Endothelial cell of umbilical vein (primary cell): ENCODE data around the gene DMWD. TPM values are rescaled to one million over a fixed set of nuclear protein-coding genes. Genes with fewer than 3 reads are reported as not detected.
A peak's percentile ranks its signal among the peaks of the same experiment; 100 is the strongest.

Source experiments
- BruUV-seq: library from RNA; stranded (reverse); fragments of 400-500 nt; replicated peaks from 2 replicates; lab custom pipeline; 2021; lab: Mats Ljungman, UMichigan
- CTCF ChIA-PET: fragments of 300-600, 350-600 bp; sonication (Branson Sonifier 250); formaldehyde crosslinking; loops from one replicate; lab custom pipeline; 2021; ENCODE audit warnings: antibody characterized with exemption, inconsistent platforms; lab: Charles Lee
- POLR2A ChIA-PET: fragments of 300-600, 350-600 bp; sonication (Branson Sonifier 250); formaldehyde crosslinking; loops from one replicate; lab custom pipeline; 2021; ENCODE audit warnings: antibody characterized with exemption, inconsistent platforms; lab: Charles Lee
- DNase-seq: peaks from one replicate; pipeline ENCODE4 v3.0.0-alpha.2; 2011; ENCODE audit warnings: low read depth, low spot score
- FAIRE-seq: peaks from 2 replicates; lab custom pipeline; 2011; peaks lifted over from hg19 to GRCh38; lab: Jason Lieb, UNC
- H2AFZ ChIP-seq: 2 replicates; pipeline ENCODE4 v1.6.0; 2012; ENCODE audit warnings: low read depth, low read length, control low read depth, inconsistent platforms
- H3K27ac ChIP-seq: 2 replicates; pipeline ENCODE4 v1.5.1; 2011; ENCODE audit warnings: low read depth, mild to moderate bottlenecking, control low read depth, low read length, moderate library complexity; ENCODE audit not compliant: insufficient read depth
- H3K27me3 ChIP-seq, 2 experiments: 2 replicates each; pipeline versions ENCODE4 v1.6.0 to v1.6.1; 2011; ENCODE audit warnings: low read length in 2 of 2, mixed read lengths in 1 of 2; ENCODE audit not compliant: control insufficient read depth in 2 of 2, insufficient read depth in 2 of 2
- H3K36me3 ChIP-seq, 2 experiments: 2 replicates in 1 of 2; 3 replicates in 1 of 2; pipeline ENCODE4 v1.5.1; 2011; ENCODE audit warnings: low read length in 2 of 2, mild to moderate bottlenecking in 1 of 2, moderate library complexity in 1 of 2; ENCODE audit not compliant: control insufficient read depth in 2 of 2, insufficient read depth in 2 of 2; ENCODE audit errors: extremely low read depth in 1 of 2
- H3K4me1 ChIP-seq: 3 replicates; pipeline ENCODE4 v1.5.1; 2011; ENCODE audit warnings: mild to moderate bottlenecking, low read length; ENCODE audit not compliant: control insufficient read depth, insufficient read depth; ENCODE audit errors: extremely low read depth
- H3K4me2 ChIP-seq: 2 replicates; pipeline ENCODE4 v1.6.1; 2011; ENCODE audit warnings: low read length, control low read depth, mixed read lengths; ENCODE audit not compliant: insufficient read depth
- H3K4me3 ChIP-seq, 3 experiments: fragments of 200-600 bp in 1 of 3; sonication (generic), shearing (Covaris generic) in 1 of 3; replicated peaks in 1 of 3; 2 replicates each; pipeline ENCODE4 v1.5.1; 2011 to 2016; ENCODE audit warnings: control low read depth in 3 of 3, low read length in 3 of 3, mild to moderate bottlenecking in 2 of 3, inconsistent platforms in 1 of 3, low read depth in 1 of 3, moderate library complexity in 1 of 3; ENCODE audit not compliant: insufficient read depth in 1 of 3
- H3K79me2 ChIP-seq: 2 replicates; pipeline ENCODE4 v1.6.0; 2012; ENCODE audit warnings: low read length, inconsistent platforms; ENCODE audit not compliant: control insufficient read depth, insufficient read depth
- H3K9ac ChIP-seq: replicated peaks from 2 replicates; pipeline ENCODE3; 2011; ENCODE audit warnings: low read length, control low read depth; ENCODE audit not compliant: insufficient read depth; ENCODE audit errors: extremely low read depth
- H3K9me1 ChIP-seq: replicated peaks from 3 replicates; pipeline ENCODE4 v1.6.0; 2011; ENCODE audit warnings: mild to moderate bottlenecking, low read length; ENCODE audit not compliant: control insufficient read depth, insufficient read depth; ENCODE audit errors: extremely low read depth
- H3K9me3 ChIP-seq: replicated peaks from 2 replicates; pipeline ENCODE4 v1.5.1; 2012; ENCODE audit warnings: low read length, inconsistent platforms; ENCODE audit not compliant: control insufficient read depth, insufficient read depth
- H4K20me1 ChIP-seq: replicated peaks from 2 replicates; pipeline ENCODE3; 2011; ENCODE audit warnings: mild to moderate bottlenecking, low read length; ENCODE audit not compliant: control insufficient read depth, insufficient read depth; ENCODE audit errors: extremely low read depth
- CTCF ChIP-seq, 2 donors: IDR thresholded peaks; 1 replicate in 1 of 2; 2 replicates in 1 of 2; pipeline ENCODE4 v1.5.1; 2011; ENCODE audit warnings: low read length in 2 of 2, mild to moderate bottlenecking in 2 of 2, moderate library complexity in 2 of 2, control low read depth in 1 of 2, inconsistent platforms in 1 of 2, low read depth in 1 of 2; ENCODE audit not compliant: insufficient read depth in 1 of 2; ENCODE audit errors: extremely low read depth in 1 of 2
- EZH2 ChIP-seq: IDR thresholded peaks from 2 replicates; pipeline ENCODE4 v1.6.1; 2012; ENCODE audit warnings: borderline replicate concordance, low read depth, mild to moderate bottlenecking, moderate library complexity, low read length, inconsistent platforms; ENCODE audit not compliant: severe bottlenecking
- FOS ChIP-seq: IDR thresholded peaks from 2 replicates; pipeline ENCODE4 v1.6.1; 2011; ENCODE audit warnings: mild to moderate bottlenecking, low read length, moderate library complexity, borderline replicate concordance; ENCODE audit not compliant: insufficient read depth
- GATA2 ChIP-seq: IDR thresholded peaks from 2 replicates; pipeline ENCODE4 v1.7.0; 2011; ENCODE audit warnings: low read depth, mild to moderate bottlenecking, moderate library complexity, mixed read lengths, low read length; ENCODE audit not compliant: insufficient read length, insufficient read depth
- JUN ChIP-seq: IDR thresholded peaks from 2 replicates; pipeline ENCODE4 v1.6.1; 2011; ENCODE audit warnings: borderline replicate concordance, low read depth; ENCODE audit not compliant: insufficient read length, insufficient read depth
- MAX ChIP-seq: IDR thresholded peaks from 2 replicates; pipeline ENCODE4 v1.6.1; 2011; ENCODE audit not compliant: insufficient read depth, insufficient read length
- MYC ChIP-seq: IDR thresholded peaks from one replicate; pipeline ENCODE4 v1.6.1; 2011; ENCODE audit warnings: mild to moderate bottlenecking, low read depth, low read length
- POLR2A ChIP-seq: IDR thresholded peaks from 2 replicates; pipeline ENCODE4 v1.6.1; 2012; ENCODE audit warnings: low read depth, mild to moderate bottlenecking, control low read depth, low read length
- POLR2AphosphoS5 ChIP-seq: IDR thresholded peaks from 2 replicates; pipeline ENCODE4 v1.6.1; 2012; ENCODE audit warnings: low read depth, mild to moderate bottlenecking, control low read depth, low read length, moderate library complexity; ENCODE audit not compliant: insufficient read depth
- dilution Hi-C: fragments of 300-500 bp; cut with MboI; formaldehyde crosslinking; loops from one replicate; pipeline ENCODE4 v1.15.0; 2019; ENCODE audit warnings: low sequenced_read_pairs; ENCODE audit not compliant: extremely low pct_ligation_motif_present
- intact Hi-C: fragments of 100-400 bp; cut with micrococcal nuclease; formaldehyde crosslinking; loops from one replicate; pipeline ENCODE4 v1.10.0; 2022
- polyA plus RNA-seq, 4 experiments: library from polyadenylated mRNA; depleted of rRNA in 3 of 4; stranded (reverse) in 3 of 4; unstranded in 1 of 4; fragments of >200 nt; gene quantifications; 2 replicates each; pipeline versions ENCODE4 v1.2.1 to v1.2.3, GENCODE V29; 2011 to 2012; ENCODE audit warnings: missing spikeins in 1 of 4
- total RNA-seq: library from RNA; stranded (reverse); gene quantifications from 2 replicates; pipeline ENCODE4 v1.2.3, GENCODE V29; 2021

Gene DMWD
- total and polyA plus RNA-seq, 2 donors (not counting 3 experiments of a cell fraction or from before 2014, with no cell fraction given): 36.9 to 81.1 TPM

- intact Hi-C loops (loop anchor here (1.0 kb wide), 3 partner anchors 9 to 29 kb away; partner anchors contain the start of gene DMWD), dilution Hi-C loops (no loop called here)
- Histone ChIP-seq H3K79me2 (peaks cover 2% of the 10 kb centered on the region), H3K27ac (peak overlapping the region; percentile 21), H3K9me3 (no peaks in the 10 kb centered on the region), H3K9me1 (no peaks in the 10 kb centered on the region), H3K4me1 (peaks cover 14% of the 10 kb centered on the region), H4K20me1 (no peaks in the 10 kb centered on the region), H3K36me3 (peaks cover 3% of the 10 kb centered on the region in 2 experiments), H3K9ac (no peak overlapping the region), H2AFZ (peak overlapping the region; percentile 19), H3K4me3 (peak overlapping the region; percentile 13 to 49 (median 45)), H3K4me2 (peak overlapping the region; percentile 71), H3K27me3 (no peaks in the 10 kb centered on the region)
- ChIA-PET POLR2A (interaction anchor here (0.6 to 2.2 kb wide), 10 partner anchors 18 to 272 kb away, joined by 3 to 9 read pairs (median 4); partner anchors contain the start of genes FBXO46, PPM1N and QPCTL), CTCF (interaction anchor here (0.7 to 6.7 kb wide), 23 partner anchors 10 to 232 kb away, joined by 3 to 125 read pairs (median 4); partner anchors contain the start of genes DMPK, DMWD, QPCTL and SNRPD2)
- FAIRE-seq (peak; percentile 99), DNase-seq (peak; percentile 98)
- peak; percentile 92 to 98 for TF ChIP-seq CTCF (IDR thresholded peaks at IDR 0.05; ENCODE audit: extremely low read depth in 1 of 2, insufficient read depth in 1 of 2, low read depth in 1 of 2, low read length in 2 of 2)
- no peak for TF ChIP-seq MYC
- TF ChIP-seq MAX: no peak
- TF ChIP-seq GATA2: no peak
- peak; percentile 82 for TF ChIP-seq POLR2AphosphoS5
- TF ChIP-seq JUN: no peak
- TF ChIP-seq POLR2A: peak; percentile 70
- no peak for TF ChIP-seq FOS
- TF ChIP-seq EZH2: no peak
- no TSS peak for BruUV-seq
Observed at GRCh38 chr19:45770192-45771101, 22.2 kb downstream of the DMWD start.
